Measurements from ENCODE around the gene KRT77.

The KRT77 gene

DNA sequence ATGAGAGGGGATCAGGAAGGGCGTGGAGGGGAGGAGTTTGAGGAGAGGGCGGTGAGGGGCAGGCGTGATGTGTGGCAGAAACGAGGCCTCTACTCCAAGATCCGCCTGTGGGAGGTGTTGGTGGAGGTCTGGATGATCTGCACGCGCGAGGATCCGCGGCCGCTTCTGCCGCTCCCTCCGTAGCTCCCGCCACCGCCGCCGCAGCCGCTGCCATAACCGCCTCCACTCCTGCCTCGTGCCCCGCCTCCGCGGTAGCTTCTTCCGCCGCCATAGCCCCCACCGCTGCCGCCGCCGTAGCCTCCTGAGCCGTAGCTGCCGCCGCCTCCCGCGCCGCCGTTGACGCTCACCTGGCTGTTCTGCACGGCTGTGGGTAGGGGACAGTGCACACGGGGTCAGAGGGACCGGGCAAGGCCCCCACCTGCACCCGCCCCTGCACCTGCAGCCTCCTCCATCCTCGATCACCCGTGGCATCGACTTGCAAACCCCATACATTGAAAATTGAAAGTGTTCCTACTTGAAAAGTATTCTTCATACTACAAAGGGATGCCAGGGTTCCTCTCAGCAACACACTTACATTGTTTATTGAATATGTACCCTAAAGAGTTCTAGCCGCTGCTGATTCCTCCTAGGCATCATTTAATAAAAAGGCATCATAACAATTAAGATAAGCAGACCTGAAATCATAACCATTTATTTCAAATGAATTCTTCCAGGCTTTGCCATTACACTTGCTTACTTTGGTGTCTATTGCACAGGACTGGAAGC, 12.1 kb downstream of the KRT77 start:
- no peak overlapping the region for H3K4me3 ChIP-seq (ENCODE audit: low read length)

DNA sequence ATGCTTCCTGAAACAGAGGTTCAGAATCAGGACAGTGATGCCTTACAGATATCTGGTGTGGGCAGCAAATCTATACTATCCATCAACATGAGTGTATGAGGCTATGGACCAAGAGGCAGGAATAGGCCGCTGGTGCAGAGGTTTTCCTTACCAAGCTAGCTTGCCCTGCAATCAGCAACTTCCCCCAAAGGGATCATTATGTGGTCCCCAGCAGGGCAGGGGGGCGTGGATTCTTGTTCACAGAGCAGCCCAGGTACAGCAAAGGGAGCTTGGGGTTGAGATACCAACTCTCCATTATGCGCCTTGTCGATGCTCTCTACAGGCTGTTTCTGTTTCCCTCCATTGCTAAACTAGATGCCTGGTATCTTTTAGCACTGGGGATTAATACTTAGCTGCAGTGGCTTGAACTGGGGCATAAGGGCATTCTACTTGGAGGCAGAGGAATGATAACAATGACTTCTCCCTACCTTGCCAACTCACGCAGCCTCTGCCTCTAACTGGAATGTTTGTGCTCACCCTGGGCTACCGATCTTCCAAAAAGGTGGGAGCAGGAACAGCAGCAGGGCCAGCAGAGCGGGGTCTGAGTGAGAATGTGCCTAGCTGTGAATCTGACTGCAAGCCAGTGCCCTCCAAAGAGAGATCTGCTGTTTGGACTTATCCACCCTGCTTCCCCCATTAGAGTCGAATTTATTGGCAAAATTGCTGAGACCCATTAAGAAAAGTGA, 12.8 kb downstream of the KRT77 start:
- H3K4me3 ChIP-seq (ENCODE audit: low read length) = no peak overlapping the region
- TF ChIP-seq ZNF274 (IDR thresholded peaks at IDR 0.05; ENCODE audit: low read depth, low read length) = no peak

More for the DNA sequence above, 12.1 kb downstream of the KRT77 start:
- TF ChIP-seq ZNF274 (IDR thresholded peaks at IDR 0.05; ENCODE audit: low read depth, low read length) = no peak

DNA sequence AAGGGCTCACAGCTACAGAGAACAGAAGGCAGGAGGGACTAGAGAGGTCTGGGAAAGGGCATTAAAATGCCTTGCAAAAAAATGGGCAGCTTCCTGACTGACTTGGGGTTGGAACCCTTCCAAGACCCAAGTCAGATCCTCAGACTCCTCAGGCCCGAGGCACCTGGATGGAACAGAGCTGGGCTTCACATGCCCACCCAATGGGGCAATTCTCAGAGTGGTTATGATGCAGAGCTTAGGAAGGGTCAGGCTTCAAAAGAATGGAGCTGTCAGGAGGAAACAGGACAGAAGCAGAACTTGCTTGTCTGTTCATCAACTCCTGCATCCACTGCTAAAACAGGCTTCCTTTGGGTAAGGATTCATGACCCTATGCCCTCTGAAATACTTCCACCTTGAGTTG, 13.4 kb downstream of the KRT77 start:
- TF ChIP-seq ZNF274 (IDR thresholded peaks at IDR 0.05; ENCODE audit: low read depth, low read length) = no peak
- no peak overlapping the region for H3K4me3 ChIP-seq (ENCODE audit: low read length)

DNA sequence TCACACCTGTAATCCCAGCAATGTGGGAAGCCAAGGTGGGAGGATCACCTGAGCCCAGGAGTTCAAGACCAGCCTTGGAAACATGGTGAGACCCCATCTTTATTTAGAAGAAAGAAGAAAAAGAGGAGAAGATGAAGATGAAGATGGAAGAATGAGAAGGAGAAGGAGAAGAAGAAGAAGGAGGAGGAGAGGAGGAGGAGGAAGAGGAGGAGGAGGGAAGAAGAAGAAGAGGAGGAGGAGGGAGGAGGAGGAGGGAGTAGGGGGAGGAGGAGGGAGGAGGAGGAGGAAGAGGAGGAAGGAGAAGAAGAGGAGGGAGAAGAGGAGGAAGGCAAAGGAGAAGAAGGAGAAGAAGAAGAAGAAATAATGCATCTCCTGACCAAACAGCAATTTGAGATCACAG, 14.1 kb downstream of the KRT77 start:
- TF ChIP-seq ZNF274 (IDR thresholded peaks at IDR 0.05; ENCODE audit: low read depth, low read length) = no peak
- H3K4me3 ChIP-seq (ENCODE audit: low read length) = no peak overlapping the region

DNA sequence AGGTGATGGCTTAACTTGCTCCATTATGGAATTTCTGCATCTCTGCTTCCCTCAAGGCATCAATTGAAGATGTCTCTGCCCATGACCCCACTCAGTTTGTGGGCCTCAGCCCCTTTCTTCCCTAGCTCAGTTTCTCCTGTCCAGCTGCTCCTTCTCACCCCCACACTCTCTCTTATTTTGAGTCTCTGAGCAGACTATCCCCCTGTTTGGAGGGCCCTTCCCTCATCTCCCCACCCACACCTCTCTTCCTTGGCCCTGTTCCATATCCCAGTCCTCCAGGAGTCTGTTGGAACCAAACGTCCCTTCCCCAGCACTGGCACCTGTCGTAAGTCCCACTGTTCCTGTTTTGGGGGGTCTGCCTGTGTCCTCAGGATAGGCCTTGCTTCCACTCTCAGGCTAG, 14.8 kb downstream of the KRT77 start:
- no peak for TF ChIP-seq ZNF274 (IDR thresholded peaks at IDR 0.05; ENCODE audit: low read depth, low read length)
- no peak overlapping the region for H3K4me3 ChIP-seq (ENCODE audit: low read length)

DNA sequence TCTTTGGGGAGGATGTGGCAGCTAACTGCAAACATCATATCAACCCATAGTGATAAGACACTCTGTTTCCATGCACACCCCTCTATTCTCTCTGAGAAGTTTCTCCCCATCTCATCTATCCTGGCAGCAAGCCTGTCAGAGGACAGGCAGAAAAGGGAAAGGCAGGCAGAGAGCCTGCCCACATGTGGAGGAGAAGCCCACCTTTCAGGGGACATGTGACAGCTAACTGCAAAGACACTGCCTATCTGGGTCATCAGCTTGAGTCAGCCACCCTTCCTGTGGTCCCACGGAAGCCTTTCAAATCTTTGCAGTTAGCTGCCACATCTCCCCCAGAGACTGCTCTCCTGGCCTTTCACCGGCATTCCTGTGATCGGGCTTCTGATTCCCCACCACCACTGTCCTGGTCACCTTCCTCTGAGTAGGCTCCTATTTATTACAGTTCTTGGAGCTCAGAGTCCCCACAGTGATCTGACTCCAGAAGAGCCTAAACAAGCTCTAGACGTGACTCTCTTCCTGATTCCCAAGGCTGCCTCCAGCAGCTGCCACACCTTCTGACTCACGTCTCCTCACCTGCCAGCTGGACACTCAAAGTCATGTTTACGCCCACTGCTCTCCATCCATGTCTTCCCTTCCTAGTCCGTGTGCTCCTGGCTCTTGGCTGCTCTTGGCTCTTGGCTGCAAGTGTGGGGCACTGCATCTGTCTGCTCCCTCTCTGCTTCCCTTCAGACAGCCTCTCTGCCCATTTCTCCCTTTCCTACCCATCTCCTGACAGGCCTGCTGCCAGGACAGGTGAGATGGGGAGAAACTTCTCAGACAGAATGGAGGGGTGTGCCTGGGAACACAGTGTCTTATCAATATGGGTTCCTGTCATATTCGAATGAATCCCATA, 15.6 kb downstream of the KRT77 start:
- no peak overlapping the region for H3K4me3 ChIP-seq (ENCODE audit: low read length)
- TF ChIP-seq ZNF274 (IDR thresholded peaks at IDR 0.05; ENCODE audit: low read depth, low read length) = no peak

DNA sequence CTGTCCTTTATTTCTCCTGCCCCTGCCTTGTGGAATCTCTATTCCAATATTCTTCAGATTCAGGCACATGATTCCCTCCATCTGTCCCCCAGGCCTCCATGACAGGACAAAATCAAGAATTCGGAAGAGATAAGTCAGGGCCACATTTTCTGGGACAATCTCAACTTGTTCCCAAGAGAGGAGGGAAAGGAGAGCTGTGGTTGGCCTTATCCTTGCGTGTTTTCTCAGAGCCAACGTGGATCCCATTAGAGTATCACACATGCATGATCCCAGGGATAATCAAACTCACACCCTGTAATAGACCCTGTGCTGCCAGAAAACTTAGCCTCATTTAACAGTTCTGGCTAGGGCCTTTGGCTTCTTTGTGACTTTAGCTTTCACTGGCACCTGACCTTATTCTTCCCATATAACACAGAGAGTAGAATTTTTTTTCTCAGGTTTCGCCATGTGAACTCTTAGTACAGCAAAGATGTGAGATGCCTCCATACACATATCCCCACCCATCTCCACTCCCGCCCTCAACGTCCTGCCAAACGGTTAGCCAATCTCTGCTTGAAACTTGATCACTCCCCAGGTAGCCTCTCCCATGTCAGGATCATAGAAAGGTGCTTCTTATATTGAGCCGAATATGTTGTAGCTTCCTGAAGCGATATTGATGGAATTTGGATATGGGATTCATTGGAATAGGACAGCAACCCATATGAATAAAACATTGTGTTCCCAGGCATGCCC, 16.4 kb downstream of the KRT77 start:
- H3K4me3 ChIP-seq (ENCODE audit: low read length) = no peak overlapping the region
- no peak for TF ChIP-seq ZNF274 (IDR thresholded peaks at IDR 0.05; ENCODE audit: low read depth, low read length)

DNA sequence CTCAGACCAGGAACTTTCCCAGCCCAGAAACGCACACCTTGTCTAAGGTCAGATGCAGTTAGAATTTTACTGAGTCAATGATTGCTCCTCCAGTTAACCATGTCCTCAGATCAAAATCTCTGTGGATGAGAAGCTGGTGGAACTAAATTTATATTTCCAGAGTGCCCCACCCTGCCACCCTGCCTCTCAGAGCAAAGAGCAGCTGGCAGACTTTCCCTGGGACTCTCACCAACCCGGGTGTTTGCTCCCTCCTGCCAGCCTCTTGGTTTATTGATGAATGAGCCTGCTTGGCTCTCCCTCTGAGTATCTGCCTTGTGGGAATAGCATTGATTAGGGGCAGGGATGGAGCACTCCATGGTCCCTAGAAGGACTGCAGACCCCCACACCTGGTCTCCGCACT, 17.3 kb downstream of the KRT77 start:
- no peak overlapping the region for H3K4me3 ChIP-seq (ENCODE audit: low read length)
- TF ChIP-seq ZNF274 (IDR thresholded peaks at IDR 0.05; ENCODE audit: low read depth, low read length) = no peak

DNA sequence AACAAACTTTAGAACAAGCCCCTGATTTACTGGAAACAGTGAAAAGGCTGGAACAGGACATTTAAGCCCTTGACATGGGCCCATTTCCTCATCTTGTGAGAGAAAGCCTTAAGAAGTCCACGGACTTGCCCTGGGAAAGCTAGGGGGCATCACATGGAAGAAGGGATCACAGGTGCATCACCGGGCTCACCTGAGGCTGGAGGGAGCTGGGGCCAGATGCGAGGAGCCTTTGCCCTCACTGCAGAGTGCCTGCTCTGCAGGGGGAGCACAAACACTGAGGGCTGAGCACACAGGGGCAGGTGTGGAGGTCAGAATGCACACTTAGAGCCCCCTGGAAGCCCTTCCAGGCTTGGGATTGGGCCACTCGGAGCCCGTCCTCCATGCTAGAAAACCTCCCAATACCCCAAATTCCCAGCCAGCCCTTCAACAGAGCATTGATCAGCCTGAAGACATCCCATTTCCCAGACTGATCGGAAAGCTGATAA, 17.9 kb downstream of the KRT77 start:
- no peak overlapping the region for H3K4me3 ChIP-seq (ENCODE audit: low read length)
- no peak for TF ChIP-seq ZNF274 (IDR thresholded peaks at IDR 0.05; ENCODE audit: low read depth, low read length)

DNA sequence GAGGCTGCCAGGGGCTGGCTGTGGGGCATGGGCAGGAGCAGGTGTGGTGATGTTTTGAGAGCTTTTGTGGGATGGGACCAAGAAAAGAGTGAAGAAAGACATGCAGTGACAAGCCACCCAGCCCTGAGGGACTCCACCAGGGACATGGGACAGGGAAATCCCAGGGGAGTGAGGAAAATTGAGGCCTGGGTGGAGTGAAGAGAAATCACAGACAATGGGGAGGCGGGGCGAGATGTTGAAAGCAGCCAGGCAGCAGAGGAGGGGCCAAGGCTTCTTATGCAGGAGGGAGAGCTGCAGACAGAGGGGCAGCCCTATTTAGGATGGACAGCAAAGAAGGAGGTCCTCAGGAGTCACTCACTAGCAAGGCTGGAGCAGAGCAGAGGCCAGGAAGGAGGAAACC, 18.9 kb downstream of the KRT77 start:
- no peak for TF ChIP-seq ZNF274 (IDR thresholded peaks at IDR 0.05; ENCODE audit: low read depth, low read length)
- no peak overlapping the region for H3K4me3 ChIP-seq (ENCODE audit: low read length)

DNA sequence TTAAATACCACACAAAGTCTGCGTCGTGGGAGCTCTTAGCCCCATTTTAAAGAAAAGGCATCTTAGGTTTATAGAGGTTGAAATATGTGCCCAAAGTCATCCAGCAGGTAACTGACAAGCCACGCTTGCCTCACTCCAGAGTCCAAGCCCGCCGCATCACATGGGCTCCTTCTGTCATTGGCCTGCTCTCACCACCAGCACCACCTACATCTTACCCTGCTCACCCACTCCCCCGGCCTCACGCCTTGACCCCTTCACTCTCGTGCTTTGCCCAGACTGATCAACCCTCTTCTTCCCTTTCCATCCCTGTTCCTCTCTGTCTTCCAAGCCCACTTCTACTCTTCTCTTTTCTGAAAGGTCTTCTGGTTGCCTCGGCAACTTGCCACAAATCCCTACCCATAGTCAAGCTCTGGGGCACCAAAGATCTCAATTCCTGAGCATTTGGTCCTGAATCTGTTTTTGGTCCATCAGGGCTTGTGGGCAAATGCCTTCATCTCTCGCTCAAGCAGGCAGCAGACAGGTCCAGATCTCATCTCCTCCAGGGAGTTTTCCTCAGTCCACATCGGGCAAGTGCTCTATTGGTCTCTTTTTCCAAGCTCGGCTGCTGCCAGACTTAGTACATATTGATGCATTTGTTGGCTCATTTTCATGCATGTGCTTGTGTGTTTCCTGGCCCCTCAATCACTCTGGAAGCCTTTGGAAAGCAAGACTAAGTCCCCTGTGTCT, 19.6 kb downstream of the KRT77 start:
- H3K4me3 ChIP-seq (ENCODE audit: low read length) = no peak overlapping the region
- no peak for TF ChIP-seq ZNF274 (IDR thresholded peaks at IDR 0.05; ENCODE audit: low read depth, low read length)

DNA sequence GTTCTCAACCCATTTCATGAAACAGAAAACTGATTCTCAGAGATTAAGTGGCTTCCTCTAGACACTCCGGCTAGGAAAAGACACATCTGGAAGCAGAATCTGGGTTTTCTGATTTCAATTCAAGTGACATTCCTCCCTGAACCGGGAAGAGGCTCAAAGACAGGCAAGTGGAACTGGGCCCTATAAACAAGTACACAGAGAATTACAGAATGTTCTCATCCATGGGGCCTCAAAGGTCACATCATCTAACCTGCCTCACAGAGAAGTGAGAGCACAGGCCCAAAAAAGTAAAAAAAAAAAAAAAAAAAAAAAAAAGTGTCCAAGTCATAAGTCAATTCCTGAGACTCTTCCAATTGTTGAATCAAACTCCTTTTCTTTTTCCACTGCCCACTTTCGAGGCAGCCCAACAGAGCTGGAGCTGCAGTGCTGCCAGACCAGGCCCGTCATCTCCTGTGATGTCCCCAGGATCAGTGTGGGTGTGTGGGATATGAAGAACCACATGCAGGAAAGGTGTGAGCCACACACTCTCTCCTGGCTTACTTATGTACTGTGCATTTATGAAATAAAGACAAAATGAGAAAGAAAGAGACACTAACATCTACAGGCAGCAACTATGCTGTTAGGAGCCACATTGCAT, 20.3 kb downstream of the KRT77 start:
- no peak for TF ChIP-seq ZNF274 (IDR thresholded peaks at IDR 0.05; ENCODE audit: low read depth, low read length)
- H3K4me3 ChIP-seq (ENCODE audit: low read length) = no peak overlapping the region

DNA sequence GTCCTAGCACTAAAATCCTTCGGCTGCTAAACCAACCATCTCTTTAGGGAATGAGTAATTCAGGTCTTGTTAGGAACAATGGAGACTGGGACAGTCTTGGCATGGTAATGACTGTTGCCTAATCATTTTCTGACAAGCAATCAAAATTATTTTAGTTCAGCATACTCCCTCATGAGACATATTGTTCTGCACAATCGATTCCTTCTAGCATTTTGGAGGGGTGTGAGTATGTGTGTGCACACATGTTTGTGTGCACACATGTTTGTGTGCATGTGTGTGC, 21.0 kb downstream of the KRT77 start:
- no peak overlapping the region for H3K4me3 ChIP-seq (ENCODE audit: low read length)
- TF ChIP-seq ZNF274 (IDR thresholded peaks at IDR 0.05; ENCODE audit: low read depth, low read length) = no peak

Data from GM08714 (cell line).